Measurements from ENCODE around the gene FMNL3. TPM values are rescaled to one million over a fixed set of nuclear protein-coding genes. Genes with fewer than 3 reads are reported as not detected.

Gene FMNL3
- total and polyA plus RNA-seq, 2 of the 8 experiments (the other 6 are each of a cell fraction or from before 2014, with no cell fraction given) = 8.6 to 29.0 TPM

GRCh38 chr12:49621651-49622500 lies 85.3 kb downstream of the FMNL3 start (continued):
- TF ChIP-seq BACH1 (IDR thresholded peaks at IDR 0.05; ENCODE audit: low read length) (no peak), RFX5 (IDR thresholded peaks at IDR 0.05; ENCODE audit: borderline replicate concordance, low read depth, low read length) (no peak), USF2 (IDR thresholded peaks at IDR 0.05; ENCODE audit: low read length) (no peak), JUN (IDR thresholded peaks at IDR 0.05; ENCODE audit: low read depth, low read length) (no peak), CTCF (IDR thresholded peaks at IDR 0.05; ENCODE audit: control extremely low read depth in 1 of 3, insufficient read depth in 1 of 3, low read depth in 1 of 3, low read length in 3 of 3) (no peak), GABPA (IDR thresholded peaks at IDR 0.05; ENCODE audit: borderline replicate concordance, insufficient read depth, low read length) (no peak), ASH2L (IDR thresholded peaks at IDR 0.05; ENCODE audit: low read length) (no peak), RBBP5 (IDR thresholded peaks at IDR 0.05; ENCODE audit: borderline replicate concordance, low read depth, low read length) (no peak), CBX5 (IDR thresholded peaks at IDR 0.05; ENCODE audit: low read depth, low read length) (no peak)

All from H1 (cell line).